ENCODE measurements around the gene RRAS2.
"Not testable (repeated sequence)": the region's sequence is repeated elsewhere in the genome, so short reads cannot be mapped to it uniquely, and the experiment has no call there.

Gene RRAS2

DNA sequence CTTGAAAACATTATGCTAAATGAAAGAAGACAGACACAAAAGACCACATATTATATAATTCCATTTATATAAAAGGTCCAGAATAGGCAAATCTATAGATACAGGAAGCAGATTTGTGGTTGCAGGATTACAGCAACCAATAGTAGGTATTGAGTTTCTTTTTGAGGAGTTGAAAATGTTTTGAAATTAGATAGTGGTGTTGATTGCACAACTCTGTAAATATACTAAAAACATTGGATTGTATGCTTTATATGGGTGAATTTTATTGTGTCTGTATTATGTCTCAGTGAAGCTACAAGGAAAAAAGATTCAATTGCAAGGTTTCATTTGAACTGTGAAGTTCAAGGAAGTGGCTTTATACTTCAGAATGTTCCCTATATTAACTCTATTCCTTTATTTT is 3.0 kb upstream of the RRAS2 start:
- peaks cover 6% of the 10 kb centered on the region; the same call in 1 of the 2 replicates for H3K4me1 ChIP-seq
- DNase-seq (ENCODE audit: low spot score in 2 of 2) = no peak
- H3K27me3 ChIP-seq (ENCODE audit: low read depth) = no peaks in the 10 kb centered on the region
- in situ Hi-C loops (cut with MboI; ENCODE audit: low sequenced_read_pairs) = no loop called here
- H3K9me3 ChIP-seq = no peaks in the 10 kb centered on the region
- H3K4me3 ChIP-seq = no peak overlapping the region
- H3K36me3 ChIP-seq (replicated peaks) = no peaks in the 10 kb centered on the region

GRCh38 chr11:14360976-14361375 is 2.0 kb upstream of the RRAS2 start:
- in situ Hi-C loops (cut with MboI; ENCODE audit: low sequenced_read_pairs) = no loop called here
- peaks cover 4% of the 10 kb centered on the region; the same call in 1 of the 2 replicates for H3K36me3 ChIP-seq (replicated peaks)
- H3K4me3 ChIP-seq = no peak overlapping the region
- H3K9me3 ChIP-seq = no peaks in the 10 kb centered on the region
- no peak for DNase-seq (ENCODE audit: low spot score in 2 of 2)
- H3K4me1 ChIP-seq = peaks cover 9% of the 10 kb centered on the region
- H3K27me3 ChIP-seq (ENCODE audit: low read depth) = no peaks in the 10 kb centered on the region

DNA sequence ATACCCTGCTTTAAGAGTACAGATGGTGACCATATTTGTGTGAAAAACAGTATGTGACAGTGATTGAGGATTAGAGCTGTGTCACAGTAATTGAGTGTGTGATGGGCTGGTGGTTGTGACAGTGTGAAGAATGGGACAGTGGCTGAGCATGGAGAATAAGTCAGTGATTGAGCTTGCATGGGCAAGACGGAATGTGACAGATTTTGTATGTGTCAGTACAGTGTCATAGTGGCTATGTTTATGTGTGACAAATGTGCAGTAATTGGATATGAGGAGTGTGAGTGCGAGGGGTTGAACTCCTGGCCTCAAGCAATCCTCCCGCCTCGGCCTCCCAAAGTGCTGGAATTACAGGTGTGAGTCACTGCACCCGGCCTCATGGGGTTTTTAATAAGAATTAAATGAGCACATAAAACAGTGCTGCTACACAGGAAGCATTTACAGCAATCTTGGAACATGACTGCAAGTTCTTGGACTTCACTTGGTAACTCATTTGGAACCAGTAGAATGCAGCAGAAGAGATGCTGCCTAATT is 583 bp upstream of the RRAS2 start:
- peak overlapping the region; percentile 74 for H3K4me3 ChIP-seq
- in situ Hi-C loops (cut with MboI; ENCODE audit: low sequenced_read_pairs) = no loop called here
- H3K9me3 ChIP-seq = no peaks in the 10 kb centered on the region
- H3K4me1 ChIP-seq = peaks cover 9% of the 10 kb centered on the region
- peaks cover 4% of the 10 kb centered on the region; the same call in 1 of the 2 replicates for H3K36me3 ChIP-seq (replicated peaks)
- no peaks in the 10 kb centered on the region for H3K27me3 ChIP-seq (ENCODE audit: low read depth)
- DNase-seq (ENCODE audit: low spot score in 2 of 2) = no peak

- peak; percentile 59 to 82 for DNase-seq (ENCODE audit: low spot score in 2 of 2)
- Histone ChIP-seq H3K4me1 (peaks cover 11% of the 10 kb centered on the region), H3K27me3 (ENCODE audit: low read depth) (no peaks in the 10 kb centered on the region), H3K36me3 (replicated peaks) (peaks cover 4% of the 10 kb centered on the region; the same call in 1 of the 2 replicates), H3K4me3 (peak overlapping the region; percentile 74), H3K9me3 (no peaks in the 10 kb centered on the region)
- in situ Hi-C loops (cut with MboI; ENCODE audit: low sequenced_read_pairs) = no loop called here
Observed at GRCh38 chr11:14357881-14358728, 878 bp downstream of the RRAS2 start.

DNA sequence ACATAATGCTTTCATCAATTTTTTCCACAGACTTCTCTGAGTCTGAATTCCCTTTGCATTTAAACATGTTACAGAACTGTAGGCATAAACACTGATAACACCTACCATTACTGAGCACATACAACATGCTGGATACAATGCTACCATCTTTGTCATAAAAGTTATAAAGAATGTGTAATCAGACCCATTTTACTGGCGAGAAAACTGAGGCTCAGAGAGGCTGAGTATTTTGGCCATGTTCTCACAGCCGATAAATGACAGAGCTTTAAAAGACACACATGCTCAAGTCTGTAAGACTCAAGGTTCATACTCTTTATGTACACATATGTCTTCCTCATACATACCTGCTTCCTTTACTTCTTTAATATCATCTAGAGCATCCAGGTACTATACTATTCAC is 2.6 kb downstream of the RRAS2 start:
- Histone ChIP-seq H3K4me3 (no peak overlapping the region), H3K9me3 (no peaks in the 10 kb centered on the region), H3K4me1 (peaks cover 11% of the 10 kb centered on the region), H3K27me3 (ENCODE audit: low read depth) (no peaks in the 10 kb centered on the region), H3K36me3 (replicated peaks) (peaks cover 4% of the 10 kb centered on the region; the same call in 1 of the 2 replicates)
- DNase-seq (ENCODE audit: low spot score in 2 of 2) = no peak
- in situ Hi-C loops (cut with MboI; ENCODE audit: low sequenced_read_pairs) = no loop called here

- DNase-seq (ENCODE audit: low spot score in 2 of 2); H3K9me3 ChIP-seq; H3K27me3 ChIP-seq (ENCODE audit: low read depth); in situ Hi-C loops (cut with MboI; ENCODE audit: low sequenced_read_pairs); H3K36me3 ChIP-seq (replicated peaks); H3K4me3 ChIP-seq: not testable (repeated sequence)
- H3K4me1 ChIP-seq = peaks cover 20% of the 10 kb centered on the region
Observed at GRCh38 chr11:14354604-14355003, 4.4 kb downstream of the RRAS2 start.

DNA sequence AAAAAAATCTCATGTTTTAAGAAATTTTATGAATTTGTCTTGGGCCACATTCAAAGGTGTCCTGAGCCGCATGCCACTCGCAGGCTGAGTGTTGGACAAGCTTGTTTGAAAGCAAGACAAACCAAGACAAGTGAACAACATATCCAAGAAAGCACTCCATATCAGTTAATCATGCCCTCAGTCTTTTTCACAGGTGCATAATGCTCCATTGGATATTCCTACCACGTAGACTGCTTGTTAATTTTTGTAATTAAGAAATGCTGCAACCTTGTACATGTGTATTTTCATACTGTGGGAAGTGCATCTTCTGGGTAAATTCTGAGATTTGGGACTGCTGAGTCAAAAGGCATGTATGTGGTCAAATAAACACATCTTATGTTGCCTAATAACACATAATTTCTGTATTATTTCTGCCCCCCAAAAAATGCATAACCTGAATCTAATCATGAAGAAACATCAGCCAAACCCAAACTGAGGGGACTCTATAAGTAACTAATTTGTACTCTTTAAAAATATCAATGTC is 8.2 kb downstream of the RRAS2 start:
- no peak overlapping the region for H3K4me3 ChIP-seq
- DNase-seq (ENCODE audit: low spot score in 2 of 2) = no peak
- in situ Hi-C loops (cut with MboI; ENCODE audit: low sequenced_read_pairs) = no loop called here
- no peaks in the 10 kb centered on the region for H3K27me3 ChIP-seq (ENCODE audit: low read depth)
- peaks cover 18% of the 10 kb centered on the region for H3K4me1 ChIP-seq
- H3K36me3 ChIP-seq (replicated peaks) = no peaks in the 10 kb centered on the region; the same call in 1 of the 2 replicates
- no peaks in the 10 kb centered on the region for H3K9me3 ChIP-seq

GRCh38 chr11:14350215-14350614 is 8.8 kb downstream of the RRAS2 start:
- in situ Hi-C loops (cut with MboI; ENCODE audit: low sequenced_read_pairs) = no loop called here
- peaks cover 18% of the 10 kb centered on the region for H3K4me1 ChIP-seq
- H3K9me3 ChIP-seq = no peaks in the 10 kb centered on the region
- no peaks in the 10 kb centered on the region for H3K27me3 ChIP-seq (ENCODE audit: low read depth)
- H3K4me3 ChIP-seq = no peak overlapping the region
- H3K36me3 ChIP-seq (replicated peaks) = no peaks in the 10 kb centered on the region
- peak in 1 of 2 experiments; percentile 56 for DNase-seq (ENCODE audit: low spot score in 2 of 2)

DNA sequence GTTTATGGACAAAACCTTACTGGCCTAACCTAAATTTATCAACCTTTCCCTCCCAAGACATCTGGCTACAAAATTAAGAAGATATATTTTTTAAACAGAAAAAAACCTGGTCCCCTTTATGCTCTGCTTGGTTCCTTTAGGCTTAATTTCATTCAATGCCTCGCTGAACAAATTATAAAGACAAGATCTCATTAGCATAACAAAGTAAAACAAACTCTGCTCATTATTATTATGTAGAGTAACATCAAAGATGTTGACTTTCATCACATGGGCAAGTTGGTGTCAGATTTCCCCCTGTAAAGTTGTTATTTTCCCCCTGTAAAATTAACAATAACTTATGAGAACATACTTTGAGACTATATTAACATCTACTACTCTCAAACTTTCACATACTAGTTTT is 11.0 kb downstream of the RRAS2 start:
- in situ Hi-C loops (cut with MboI; ENCODE audit: low sequenced_read_pairs) = no loop called here
- Histone ChIP-seq H3K4me1 (peaks cover 18% of the 10 kb centered on the region), H3K4me3 (no peak overlapping the region), H3K36me3 (replicated peaks) (no peaks in the 10 kb centered on the region), H3K27me3 (ENCODE audit: low read depth) (no peaks in the 10 kb centered on the region), H3K9me3 (no peaks in the 10 kb centered on the region)
- peak in 1 of 2 experiments; percentile 91 for DNase-seq (ENCODE audit: low spot score in 2 of 2)

- Histone ChIP-seq H3K4me1 (peaks cover 23% of the 10 kb centered on the region), H3K9me3 (no peaks in the 10 kb centered on the region), H3K36me3 (replicated peaks) (no peaks in the 10 kb centered on the region), H3K27me3 (ENCODE audit: low read depth) (no peaks in the 10 kb centered on the region), H3K4me3 (no peak overlapping the region)
- in situ Hi-C loops (cut with MboI; ENCODE audit: low sequenced_read_pairs) = no loop called here
- no peak for DNase-seq (ENCODE audit: low spot score in 2 of 2)
Observed at GRCh38 chr11:14347494-14347893, 11.5 kb downstream of the RRAS2 start.

- no peaks in the 10 kb centered on the region for H3K36me3 ChIP-seq (replicated peaks)
- H3K4me3 ChIP-seq = no peak overlapping the region
- no peaks in the 10 kb centered on the region for H3K27me3 ChIP-seq (ENCODE audit: low read depth)
- no peaks in the 10 kb centered on the region for H3K9me3 ChIP-seq
- DNase-seq (ENCODE audit: low spot score in 2 of 2) = no peak
- peaks cover 34% of the 10 kb centered on the region for H3K4me1 ChIP-seq
- in situ Hi-C loops (cut with MboI; ENCODE audit: low sequenced_read_pairs) = no loop called here
Observed at GRCh38 chr11:14346303-14346955, 12.6 kb downstream of the RRAS2 start.

DNA sequence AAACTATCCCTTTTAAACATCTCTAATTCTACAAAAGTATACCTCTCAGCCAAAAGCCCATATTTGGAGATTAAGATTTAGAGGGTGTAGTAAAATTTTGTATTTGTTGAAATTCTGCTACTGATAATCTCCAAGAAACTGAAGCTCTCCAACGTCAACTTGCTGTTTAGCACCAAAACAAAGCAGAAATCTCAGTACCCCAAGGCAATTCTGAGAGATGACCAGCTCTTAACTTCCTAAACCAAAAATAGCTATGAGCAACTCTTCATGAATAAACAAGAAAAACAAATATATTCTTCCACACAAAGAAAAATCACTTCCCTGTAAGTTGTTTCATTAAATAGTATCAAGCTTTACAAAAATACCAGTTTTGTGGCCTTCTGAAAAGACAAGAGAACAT is 13.3 kb downstream of the RRAS2 start:
- Histone ChIP-seq H3K36me3 (replicated peaks) (no peaks in the 10 kb centered on the region), H3K27me3 (ENCODE audit: low read depth) (no peaks in the 10 kb centered on the region), H3K4me3 (no peak overlapping the region), H3K4me1 (peaks cover 38% of the 10 kb centered on the region), H3K9me3 (no peaks in the 10 kb centered on the region)
- DNase-seq (ENCODE audit: low spot score in 2 of 2) = no peak
- in situ Hi-C loops (cut with MboI; ENCODE audit: low sequenced_read_pairs) = no loop called here

DNA sequence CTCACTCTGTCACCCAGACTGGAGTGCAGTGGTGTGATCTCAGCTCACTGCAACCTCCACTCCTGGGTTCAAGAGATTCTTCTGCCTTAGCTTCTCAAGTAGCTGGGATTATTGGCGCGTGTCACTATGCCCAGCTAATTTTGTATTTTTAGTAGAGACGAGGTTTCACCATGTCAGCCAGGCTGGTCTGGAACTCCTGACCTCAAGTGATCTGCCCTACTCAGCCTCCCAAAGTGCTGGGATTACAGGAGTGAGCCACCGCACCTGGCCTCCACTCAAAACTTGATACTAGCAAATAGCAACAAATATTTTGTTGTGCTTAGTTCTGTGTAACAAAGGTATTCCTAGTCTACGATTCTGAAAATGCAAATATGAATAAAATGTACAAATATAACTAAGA is 14.0 kb downstream of the RRAS2 start:
- H3K36me3 ChIP-seq (replicated peaks); H3K4me3 ChIP-seq; in situ Hi-C loops (cut with MboI; ENCODE audit: low sequenced_read_pairs); H3K27me3 ChIP-seq (ENCODE audit: low read depth); H3K9me3 ChIP-seq; DNase-seq (ENCODE audit: low spot score in 2 of 2): not testable (repeated sequence)
- peaks cover 37% of the 10 kb centered on the region for H3K4me1 ChIP-seq

- in situ Hi-C loops (cut with MboI; ENCODE audit: low sequenced_read_pairs) = no loop called here
- no peak overlapping the region for H3K4me3 ChIP-seq
Observed at GRCh38 chr11:14342906-14343305, 16.1 kb downstream of the RRAS2 start.

More at GRCh38 chr11:14342906-14343305, 16.1 kb downstream of the RRAS2 start:
- no peak for DNase-seq (ENCODE audit: low spot score in 2 of 2)
- no peaks in the 10 kb centered on the region for H3K36me3 ChIP-seq (replicated peaks)
- H3K27me3 ChIP-seq (ENCODE audit: low read depth) = no peaks in the 10 kb centered on the region
- peaks cover 29% of the 10 kb centered on the region for H3K4me1 ChIP-seq
- H3K9me3 ChIP-seq = no peaks in the 10 kb centered on the region; the same call in 1 of the 2 replicates
